Neutrophil (primary cell): ENCODE results near the gene FBXL20.

Source experiments
- H3K27ac ChIP-seq: fragments of 200-600 bp; sonication (generic); 2 replicates; pipeline ENCODE4 v1.5.1; 2016; ENCODE audit warnings: mild to moderate bottlenecking, moderate library complexity
- H3K27me3 ChIP-seq: fragments of 200-600 bp; sonication (generic); 2 replicates; pipeline ENCODE4 v1.6.0; 2016; ENCODE audit warnings: mild to moderate bottlenecking
- H3K36me3 ChIP-seq: fragments of 200-600 bp; sonication (generic); 2 replicates; pipeline ENCODE4 v1.5.1; 2017
- H3K4me1 ChIP-seq, 2 experiments: fragments of 200-600 bp in 1 of 2; sonication (generic) in 1 of 2; 1 replicate in 1 of 2; 2 replicates in 1 of 2; pipeline versions ENCODE4 v1.5.1 to v1.6.1; 2013 to 2016; ENCODE audit warnings: low read depth in 1 of 2, low read length in 1 of 2, mild to moderate bottlenecking in 1 of 2, moderate library complexity in 1 of 2; ENCODE audit not compliant: control insufficient read depth in 1 of 2, insufficient read depth in 1 of 2
- H3K4me3 ChIP-seq, 2 experiments: fragments of 200-600 bp in 1 of 2; sonication (generic) in 1 of 2; 1 replicate in 1 of 2; 2 replicates in 1 of 2; pipeline ENCODE4 v1.5.1; 2013 to 2016; ENCODE audit warnings: low read depth in 1 of 2, low read length in 1 of 2, mild to moderate bottlenecking in 1 of 2, moderate library complexity in 1 of 2
- H3K9me3 ChIP-seq: fragments of 200-600 bp; sonication (generic); 2 replicates; pipeline ENCODE4 v1.5.1; 2016
- TF ChIP-seq, protein P1 (sequence below): fragments of 200-600 bp; sonication (generic); IDR thresholded peaks from 2 replicates; pipeline ENCODE4 v1.5.1; 2016; ENCODE audit warnings: antibody characterized with exemption

Gene FBXL20

GRCh38 chr17:39365872-39366271 lies 35.6 kb downstream of the FBXL20 start:
- TF ChIP-seq, protein P1, sequence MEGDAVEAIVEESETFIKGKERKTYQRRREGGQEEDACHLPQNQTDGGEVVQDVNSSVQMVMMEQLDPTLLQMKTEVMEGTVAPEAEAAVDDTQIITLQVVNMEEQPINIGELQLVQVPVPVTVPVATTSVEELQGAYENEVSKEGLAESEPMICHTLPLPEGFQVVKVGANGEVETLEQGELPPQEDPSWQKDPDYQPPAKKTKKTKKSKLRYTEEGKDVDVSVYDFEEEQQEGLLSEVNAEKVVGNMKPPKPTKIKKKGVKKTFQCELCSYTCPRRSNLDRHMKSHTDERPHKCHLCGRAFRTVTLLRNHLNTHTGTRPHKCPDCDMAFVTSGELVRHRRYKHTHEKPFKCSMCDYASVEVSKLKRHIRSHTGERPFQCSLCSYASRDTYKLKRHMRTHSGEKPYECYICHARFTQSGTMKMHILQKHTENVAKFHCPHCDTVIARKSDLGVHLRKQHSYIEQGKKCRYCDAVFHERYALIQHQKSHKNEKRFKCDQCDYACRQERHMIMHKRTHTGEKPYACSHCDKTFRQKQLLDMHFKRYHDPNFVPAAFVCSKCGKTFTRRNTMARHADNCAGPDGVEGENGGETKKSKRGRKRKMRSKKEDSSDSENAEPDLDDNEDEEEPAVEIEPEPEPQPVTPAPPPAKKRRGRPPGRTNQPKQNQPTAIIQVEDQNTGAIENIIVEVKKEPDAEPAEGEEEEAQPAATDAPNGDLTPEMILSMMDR: no peak
- H3K4me1 ChIP-seq: peaks cover 51% of the 10 kb centered on the region in 2 experiments
- peak overlapping the region; percentile 90 for H3K27ac ChIP-seq
- H3K9me3 ChIP-seq: no peaks in the 10 kb centered on the region
- peaks cover 6% of the 10 kb centered on the region for H3K36me3 ChIP-seq
- no peaks in the 10 kb centered on the region for H3K27me3 ChIP-seq
- no peak overlapping the region for H3K4me3 ChIP-seq

- Histone ChIP-seq H3K36me3 (peaks cover 6% of the 10 kb centered on the region), H3K27me3 (no peaks in the 10 kb centered on the region), H3K4me3 (no peak overlapping the region), H3K9me3 (no peaks in the 10 kb centered on the region), H3K4me1 (peaks cover 57 to 58% of the 10 kb centered on the region in 2 experiments), H3K27ac (peak overlapping the region; percentile 90)
- TF ChIP-seq, protein P1: no peak
Observed at GRCh38 chr17:39365242-39365641, 36.2 kb downstream of the FBXL20 start.

DNA sequence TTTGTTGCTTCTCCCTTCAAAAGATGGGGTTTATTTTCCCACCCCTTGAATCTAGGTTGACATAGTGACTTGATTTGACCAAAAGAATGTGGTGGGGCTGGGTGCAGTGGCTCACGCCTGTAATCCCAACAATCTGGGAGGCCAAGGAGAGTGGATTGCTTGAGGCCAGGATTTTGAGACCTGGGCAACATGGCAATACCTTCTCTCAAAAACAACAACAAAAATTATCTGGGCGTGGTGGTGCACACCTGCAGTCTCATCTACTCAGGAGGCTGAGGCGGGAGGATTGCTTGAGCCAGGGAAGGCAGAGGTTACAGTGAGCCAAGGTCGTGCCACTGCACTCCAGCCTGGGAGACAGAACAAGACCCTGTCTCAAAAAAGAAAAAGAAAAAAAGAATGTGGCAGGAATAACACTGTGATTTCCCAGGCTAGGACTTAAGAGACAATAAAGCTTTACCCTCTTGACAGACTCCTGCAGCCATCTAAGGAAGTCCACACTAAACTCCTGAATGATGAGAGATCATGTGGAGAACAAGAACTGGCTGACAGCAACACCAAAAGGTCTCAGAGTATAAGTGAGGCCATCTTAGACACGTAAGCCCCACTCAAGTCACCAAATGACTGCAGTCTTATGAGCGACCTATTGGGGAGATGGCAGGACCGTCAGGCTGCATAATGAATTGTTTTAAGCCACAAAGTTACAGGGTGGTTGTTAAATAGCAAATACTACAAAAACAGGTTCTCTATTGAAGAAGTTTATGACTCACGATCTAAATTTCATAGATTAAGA lies 37.0 kb downstream of the FBXL20 start:
- H3K4me1 ChIP-seq: peaks cover 65 to 66% of the 10 kb centered on the region in 2 experiments
- TF ChIP-seq, protein P1: no peak
- H3K36me3 ChIP-seq: peaks cover 2% of the 10 kb centered on the region
- peak overlapping the region; percentile 54 to 58 for H3K4me3 ChIP-seq
- no peaks in the 10 kb centered on the region for H3K9me3 ChIP-seq
- peak overlapping the region; percentile 90 for H3K27ac ChIP-seq
- H3K27me3 ChIP-seq: no peaks in the 10 kb centered on the region

GRCh38 chr17:39361064-39361463 lies 40.4 kb downstream of the FBXL20 start:
- TF ChIP-seq, protein P1: no peak
- no peaks in the 10 kb centered on the region for H3K27me3 ChIP-seq

DNA sequence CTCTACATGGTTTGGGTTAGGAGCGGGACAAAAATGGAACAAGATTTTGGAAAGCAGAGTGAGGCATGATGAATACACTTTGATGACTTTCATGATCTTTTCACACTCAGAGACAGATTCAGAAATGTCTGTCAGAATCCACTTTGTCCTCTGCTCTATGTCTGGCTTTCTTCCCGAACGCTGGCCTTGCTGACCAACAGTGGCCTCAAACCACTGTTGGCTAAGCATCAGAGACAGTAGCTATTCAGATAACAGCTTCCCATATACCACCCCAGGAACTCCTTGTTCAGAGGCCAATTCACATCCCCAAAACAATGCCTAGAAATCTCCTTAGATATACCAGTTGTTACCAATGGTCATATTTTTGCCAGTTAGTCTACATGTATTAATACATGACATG lies 40.9 kb downstream of the FBXL20 start:
- H3K27ac ChIP-seq: peak overlapping the region; percentile 90
- H3K4me3 ChIP-seq: no peak overlapping the region
- TF ChIP-seq, protein P1: no peak
- peaks cover 64% of the 10 kb centered on the region in 2 experiments for H3K4me1 ChIP-seq
- H3K9me3 ChIP-seq: no peaks in the 10 kb centered on the region
- no peaks in the 10 kb centered on the region for H3K27me3 ChIP-seq
- H3K36me3 ChIP-seq: no peaks in the 10 kb centered on the region

More at GRCh38 chr17:39361064-39361463, 40.4 kb downstream of the FBXL20 start:
- no peak overlapping the region for H3K4me3 ChIP-seq
- H3K27ac ChIP-seq: peak overlapping the region; percentile 90
- H3K9me3 ChIP-seq: no peaks in the 10 kb centered on the region
- H3K4me1 ChIP-seq: peaks cover 69 to 70% of the 10 kb centered on the region in 2 experiments
- H3K36me3 ChIP-seq: no peaks in the 10 kb centered on the region
